HG03354 (cell line): Measurements from ENCODE around the gene GPR17.

Experiments
- ATAC-seq: cut with Tn5 transposase; IDR thresholded peaks from one replicate; pipeline ENCODE4 v1.9.1; 2021; ENCODE audit warnings: mild to moderate bottlenecking; ENCODE audit not compliant: unreplicated experiment, poor library complexity, severe bottlenecking

The GPR17 gene

GRCh38 chr2:127650785-127651380, 4.9 kb downstream of the GPR17 start:
- ATAC-seq, result no peak

GRCh38 chr2:127651381-127651809, 5.4 kb downstream of the GPR17 start:
- ATAC-seq, result no peak

DNA sequence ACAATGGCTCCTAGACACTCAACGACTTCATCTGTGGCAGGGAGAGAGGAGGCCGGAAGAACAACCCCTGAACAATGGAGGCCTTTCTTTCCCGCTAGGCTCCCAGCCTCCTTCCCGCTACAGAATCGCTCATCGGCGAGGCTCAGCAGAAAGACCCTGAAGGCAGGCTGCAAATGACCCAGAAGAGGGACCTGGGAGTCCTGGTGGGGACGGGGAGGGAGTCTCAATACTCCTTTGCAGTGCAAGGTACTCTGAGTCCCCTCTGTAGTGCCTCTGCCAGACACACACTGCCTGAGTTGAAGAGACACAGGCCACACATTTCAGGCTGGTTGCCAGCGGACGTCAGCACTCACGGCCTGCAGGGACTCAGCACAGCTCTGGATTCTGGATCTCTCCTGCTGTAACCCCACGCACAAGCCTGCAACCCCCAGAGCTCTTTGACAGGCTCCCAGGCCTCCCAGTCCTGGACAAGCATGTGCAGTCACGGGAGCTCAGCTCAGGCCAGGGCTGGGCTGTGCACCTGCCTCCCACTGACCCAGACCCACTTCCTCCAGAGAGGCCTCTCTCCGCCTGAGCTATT, 6.1 kb downstream of the GPR17 start:
- no peak for ATAC-seq

DNA sequence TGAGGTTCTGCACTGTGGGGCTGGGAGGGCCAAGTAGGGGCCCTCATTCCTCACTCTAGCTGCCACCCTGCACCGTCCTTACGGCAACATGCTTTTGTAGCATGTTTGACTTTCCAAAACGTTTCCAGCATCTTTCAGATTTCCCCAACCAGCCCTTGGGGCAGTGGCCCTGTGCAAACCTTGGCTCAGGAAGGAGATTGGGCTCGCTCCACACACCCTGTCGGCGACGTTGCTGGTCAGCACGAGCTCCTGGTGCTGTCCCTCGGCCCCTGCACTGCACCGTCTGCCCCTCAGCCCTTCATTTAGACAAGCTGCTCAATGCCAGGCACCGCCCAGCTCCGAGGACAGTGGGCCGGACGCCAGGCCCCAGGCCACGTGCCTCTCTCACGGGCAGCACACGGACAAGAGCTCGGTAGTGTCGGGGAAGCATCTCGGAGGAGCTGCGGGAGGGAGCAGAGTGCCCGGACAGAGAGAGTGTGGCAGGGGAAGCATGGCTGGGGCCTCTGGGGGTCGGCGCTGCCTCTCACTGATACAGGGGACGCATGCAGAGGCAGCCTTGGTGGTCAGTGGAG, 6.9 kb downstream of the GPR17 start:
- ATAC-seq, result no peak

DNA sequence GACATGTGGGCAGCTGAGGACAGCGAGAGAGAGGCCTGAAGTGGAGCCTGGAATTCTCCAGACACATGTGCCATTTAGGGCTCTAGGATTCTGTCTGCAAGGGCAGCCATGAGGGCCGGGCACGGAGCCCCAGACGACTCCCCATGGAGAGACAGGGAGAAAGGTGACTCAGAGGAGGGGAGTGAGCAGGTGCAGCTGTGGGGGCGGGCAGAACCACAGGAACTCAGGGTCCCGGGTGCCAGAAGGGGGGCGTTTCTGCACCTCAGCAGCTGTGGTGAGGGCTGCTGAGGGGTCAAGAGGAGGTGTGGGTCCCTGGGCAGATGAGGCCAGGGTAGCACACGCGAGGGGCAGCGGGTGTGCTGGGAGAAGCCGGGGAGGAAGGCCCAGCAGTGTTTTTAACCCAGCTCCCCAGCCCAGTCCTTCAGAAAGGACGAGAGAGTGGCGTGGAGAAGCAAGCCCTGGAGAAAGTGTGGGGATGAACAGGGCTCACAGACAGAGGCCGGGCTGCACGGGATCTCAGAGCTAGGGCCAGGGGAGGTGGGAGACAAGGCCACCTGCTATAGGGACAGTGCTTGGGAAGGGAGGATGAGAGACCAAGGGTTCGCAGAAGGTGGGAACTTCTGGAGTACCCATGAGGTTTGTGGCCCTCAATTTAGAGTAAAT, 7.6 kb downstream of the GPR17 start:
- no peak for ATAC-seq

- ATAC-seq, result no peak
Observed at GRCh38 chr2:127654084-127654837, 8.3 kb downstream of the GPR17 start.

DNA sequence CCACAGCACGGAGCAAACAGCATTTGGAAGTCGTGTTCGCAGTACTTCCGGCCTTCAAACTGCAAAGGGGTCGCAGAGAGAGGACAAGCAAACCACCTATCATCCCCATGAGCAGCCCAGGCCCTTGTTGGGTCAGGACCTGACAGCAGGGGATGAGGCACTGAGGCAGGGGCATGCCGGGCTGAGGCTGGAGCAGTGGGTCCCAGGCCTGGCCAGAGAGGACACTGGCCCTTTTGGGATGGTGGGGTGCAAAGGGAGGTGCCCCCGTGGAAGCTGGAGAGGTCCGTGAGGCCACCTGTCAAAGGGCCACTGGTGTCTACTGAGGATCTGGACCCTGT, 8.9 kb downstream of the GPR17 start:
- ATAC-seq, result no peak

GRCh38 chr2:127655209-127656073, 9.5 kb downstream of the GPR17 start:
- ATAC-seq, result no peak

GRCh38 chr2:127656569-127657231, 10.7 kb downstream of the GPR17 start:
- ATAC-seq, result no peak

- ATAC-seq, result no peak
Observed at GRCh38 chr2:127657232-127657595, 11.3 kb downstream of the GPR17 start.

DNA sequence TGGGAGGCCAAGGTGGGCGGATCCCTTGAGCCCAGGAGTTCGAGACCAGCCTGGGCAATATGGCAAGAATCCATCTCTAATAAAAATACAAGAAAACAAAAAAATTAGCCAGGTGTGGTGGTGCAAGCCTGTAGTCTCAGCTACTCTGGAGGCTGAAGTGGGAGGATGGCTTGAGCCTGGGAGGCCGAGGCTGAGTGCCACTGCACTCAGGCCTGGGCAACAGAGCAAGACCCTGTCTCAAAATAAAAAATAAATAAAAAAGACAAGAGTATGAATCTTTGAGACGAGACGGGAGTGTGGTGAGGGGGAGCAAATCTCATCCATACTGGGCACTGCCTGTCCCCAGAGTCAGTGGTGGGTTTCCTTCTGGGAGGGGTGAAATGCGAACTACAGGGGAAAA, 12.2 kb downstream of the GPR17 start:
- no peak for ATAC-seq

DNA sequence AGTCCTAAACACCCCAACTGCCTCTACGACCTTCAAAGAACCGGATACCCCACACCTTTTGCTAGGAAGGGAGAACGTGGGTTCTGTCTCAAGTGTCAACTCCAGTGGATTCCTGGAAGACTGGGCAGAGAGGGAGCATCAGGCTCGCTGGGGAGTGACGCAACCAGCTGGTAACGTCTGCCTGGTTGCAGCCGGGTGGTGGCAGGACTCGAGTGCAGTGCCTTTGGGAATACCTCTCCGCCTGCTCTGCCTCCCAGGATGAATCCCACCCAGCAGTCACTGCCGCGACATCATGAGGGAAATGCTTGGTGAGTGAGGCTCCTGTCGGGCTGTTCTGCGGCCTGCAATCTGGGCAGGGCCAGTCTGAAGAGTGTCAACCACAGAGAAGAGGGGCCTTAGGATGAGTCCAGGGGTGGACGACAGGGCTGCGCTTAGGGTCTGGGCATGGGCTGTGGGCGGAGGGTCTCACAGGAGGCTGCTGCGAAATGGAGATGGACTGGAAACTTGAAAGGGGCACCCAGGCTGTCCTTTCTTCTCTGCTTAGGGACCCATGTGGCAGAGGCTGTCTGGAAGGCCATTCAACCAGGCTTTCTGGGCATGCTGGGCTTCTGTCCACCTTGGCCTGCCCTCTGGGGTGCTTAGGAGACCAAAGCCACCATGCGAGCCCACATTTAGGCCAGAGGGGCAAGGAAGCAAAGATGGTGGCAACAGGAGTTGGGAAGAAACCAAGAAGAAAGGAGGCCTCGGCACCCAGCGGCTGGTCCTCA, 12.9 kb downstream of the GPR17 start:
- no peak for ATAC-seq

- ATAC-seq, result no peak
Observed at GRCh38 chr2:127659408-127660290, 13.7 kb downstream of the GPR17 start.

DNA sequence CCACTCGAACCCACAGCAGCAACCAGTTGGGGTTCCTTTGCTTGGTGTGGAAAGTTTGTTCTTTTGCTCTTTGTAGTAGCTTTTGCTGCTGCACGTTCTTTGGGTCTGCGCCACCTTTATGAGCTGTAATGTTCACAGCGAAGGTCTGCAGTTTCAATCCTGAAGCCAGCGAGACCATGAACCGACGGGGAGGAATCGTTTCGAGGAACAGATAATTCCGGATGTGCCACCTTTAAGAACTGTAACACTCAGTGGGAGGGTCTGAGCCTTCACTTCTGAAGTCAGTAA, 14.3 kb downstream of the GPR17 start:
- no peak for ATAC-seq

DNA sequence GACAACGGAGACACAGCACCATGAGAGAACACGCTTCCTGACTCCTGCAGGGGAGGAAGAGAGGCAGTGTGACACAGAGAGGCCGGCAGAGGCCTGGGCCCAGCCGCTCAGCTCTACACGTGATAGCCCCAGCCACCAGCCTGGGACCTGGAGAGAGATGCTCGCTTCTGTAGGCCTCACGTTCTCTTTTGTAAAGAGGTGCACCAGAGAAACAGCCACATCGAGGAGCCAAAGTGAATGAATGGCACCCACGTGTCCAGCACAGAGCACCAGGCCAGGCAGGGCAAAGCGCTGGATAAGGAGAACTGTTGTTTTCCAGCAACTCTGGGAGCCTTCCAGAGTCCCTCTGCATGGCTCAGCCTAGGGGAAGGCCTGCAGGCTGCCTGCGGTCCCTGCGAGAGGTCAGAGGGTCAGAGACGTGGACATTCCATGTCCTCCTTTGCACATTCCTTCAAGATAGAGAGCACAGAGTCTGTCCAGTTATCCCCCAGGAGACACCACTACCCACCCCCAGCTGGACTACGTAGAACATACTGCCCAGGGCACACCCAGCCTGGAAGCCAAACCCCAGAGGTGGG, 15.2 kb downstream of the GPR17 start:
- no peak for ATAC-seq

GRCh38 chr2:127661949-127662510, 16.1 kb downstream of the GPR17 start:
- ATAC-seq, result no peak

GRCh38 chr2:127662937-127663565, 17.1 kb downstream of the GPR17 start:
- ATAC-seq, result no peak
